Activated T-cell treated with anti-CD3 and anti-CD28 coated beads for 4 hours (primary cell): ENCODE data around the gene RAB11FIP4.

Experiments
- DNase-seq: peaks from one replicate; pipeline ENCODE4 v3.0.0-alpha.2; 2020

The RAB11FIP4 gene

DNA sequence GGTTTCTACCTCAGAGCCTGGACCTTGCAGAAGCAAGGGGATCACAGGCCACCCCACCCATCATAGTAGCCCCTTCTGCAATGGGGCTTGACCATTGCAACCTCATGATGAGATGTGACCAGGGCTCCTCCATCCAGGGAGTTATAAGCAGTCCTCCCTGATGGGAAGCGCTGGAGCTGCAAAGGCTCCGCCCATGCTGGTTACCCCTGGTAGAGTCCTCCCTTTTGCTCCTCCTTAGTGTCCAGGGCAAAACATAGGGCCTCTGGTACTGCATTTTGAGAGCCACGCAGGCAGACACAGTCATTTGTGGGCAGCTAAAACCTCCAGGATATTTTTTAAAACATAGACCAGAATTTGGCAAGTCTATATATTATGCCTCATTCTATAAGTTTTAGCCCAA lies 161.1 kb downstream of the RAB11FIP4 start:
- DNase-seq, result no peak

- no peak for DNase-seq
Observed at GRCh38 chr17:31553506-31553905, 162.0 kb downstream of the RAB11FIP4 start.

- no peak for DNase-seq
Observed at GRCh38 chr17:31554930-31555329, 163.5 kb downstream of the RAB11FIP4 start.

- DNase-seq, result no peak
Observed at GRCh38 chr17:31556969-31557645, 165.6 kb downstream of the RAB11FIP4 start.

DNA sequence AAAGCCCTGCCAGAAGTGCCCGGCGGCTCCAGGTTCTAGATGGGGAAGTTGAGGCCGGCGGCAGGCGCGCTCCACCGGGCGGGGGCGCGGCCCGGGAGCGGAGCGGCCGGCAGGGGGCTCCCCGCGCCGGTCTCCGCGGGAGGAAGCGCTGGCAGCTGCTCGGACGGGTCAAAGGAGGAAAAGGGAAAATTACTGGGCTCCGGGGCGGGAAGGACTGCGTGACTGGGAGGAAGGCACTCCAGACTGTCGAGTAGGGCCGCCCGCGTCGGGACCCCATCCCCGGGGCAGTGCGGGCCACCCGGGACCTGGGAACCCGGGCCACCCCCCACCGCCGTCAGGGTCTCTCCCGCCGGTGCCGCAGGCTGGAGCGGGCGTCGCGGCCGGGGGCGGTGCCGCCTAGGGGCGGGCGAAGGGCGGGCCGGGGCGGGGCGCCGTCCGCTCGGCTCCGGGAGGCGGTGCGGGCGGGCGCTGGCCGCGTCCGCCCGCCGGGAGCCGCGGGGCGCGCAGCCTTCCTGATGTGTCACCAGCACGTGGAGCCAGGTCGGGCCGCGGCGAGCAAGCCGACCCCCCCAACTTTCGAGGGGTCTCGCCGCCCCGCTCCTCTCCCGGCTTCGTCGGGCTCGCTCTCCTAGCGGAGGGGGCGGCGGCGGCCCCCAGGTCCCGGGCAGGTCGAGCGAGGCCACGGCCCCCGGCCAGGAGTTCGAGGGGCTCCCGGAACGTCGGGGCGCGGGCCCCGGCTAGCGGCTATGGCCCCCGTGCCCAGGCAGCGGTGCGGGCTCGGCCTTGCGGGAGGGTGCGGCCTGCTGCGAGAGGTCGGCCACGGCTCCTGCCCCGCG lies 167.5 kb downstream of the RAB11FIP4 start:
- peak; percentile 47 for DNase-seq

- no peak for DNase-seq
Observed at GRCh38 chr17:31559584-31560501, 168.4 kb downstream of the RAB11FIP4 start.

- DNase-seq, result no peak
Observed at GRCh38 chr17:31560616-31561235, 169.3 kb downstream of the RAB11FIP4 start.

DNA sequence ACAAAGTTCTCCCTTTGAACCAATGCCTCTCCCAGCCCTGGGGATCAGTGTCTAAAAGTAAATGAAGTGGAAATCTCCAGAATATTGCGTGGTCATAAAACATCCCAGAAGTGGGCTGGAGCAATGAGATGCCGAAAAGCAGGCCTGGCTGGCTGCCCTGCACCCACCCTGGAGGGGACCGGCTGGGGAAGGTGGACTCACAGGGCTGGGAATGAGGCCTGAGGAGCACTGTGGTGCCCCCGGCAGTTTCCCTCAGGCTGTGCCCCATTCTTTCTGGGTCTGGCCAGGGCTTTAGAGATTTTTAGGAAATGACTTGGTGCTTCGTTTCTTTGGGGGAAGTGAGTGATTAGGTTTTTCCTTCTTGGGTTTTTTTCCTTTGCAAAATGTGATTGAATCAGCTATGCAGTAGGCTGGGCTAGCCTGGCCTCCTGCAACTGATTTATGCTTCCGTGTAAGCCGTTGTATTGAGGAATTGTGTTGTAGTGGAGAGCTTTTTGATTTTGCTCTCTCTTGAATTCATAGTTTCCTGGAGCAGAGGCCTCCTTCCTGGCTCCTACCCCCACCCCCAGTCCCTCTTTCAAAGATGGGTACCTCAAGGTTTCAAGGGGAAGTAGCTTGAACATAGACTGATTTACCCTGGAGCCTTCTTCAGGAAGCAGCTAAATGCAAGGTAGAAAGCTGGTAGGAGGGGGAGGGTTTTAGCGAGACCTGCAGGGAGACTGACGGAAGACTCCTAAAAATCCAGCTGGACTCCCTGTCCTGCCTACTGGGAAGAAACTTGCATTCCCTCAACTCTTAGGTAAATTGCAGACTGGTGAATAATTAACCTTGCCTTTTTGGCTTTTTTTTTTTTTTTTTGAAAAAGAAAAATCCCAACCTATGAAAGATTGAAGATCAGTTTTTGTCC lies 170.2 kb downstream of the RAB11FIP4 start:
- DNase-seq, result no peak

DNA sequence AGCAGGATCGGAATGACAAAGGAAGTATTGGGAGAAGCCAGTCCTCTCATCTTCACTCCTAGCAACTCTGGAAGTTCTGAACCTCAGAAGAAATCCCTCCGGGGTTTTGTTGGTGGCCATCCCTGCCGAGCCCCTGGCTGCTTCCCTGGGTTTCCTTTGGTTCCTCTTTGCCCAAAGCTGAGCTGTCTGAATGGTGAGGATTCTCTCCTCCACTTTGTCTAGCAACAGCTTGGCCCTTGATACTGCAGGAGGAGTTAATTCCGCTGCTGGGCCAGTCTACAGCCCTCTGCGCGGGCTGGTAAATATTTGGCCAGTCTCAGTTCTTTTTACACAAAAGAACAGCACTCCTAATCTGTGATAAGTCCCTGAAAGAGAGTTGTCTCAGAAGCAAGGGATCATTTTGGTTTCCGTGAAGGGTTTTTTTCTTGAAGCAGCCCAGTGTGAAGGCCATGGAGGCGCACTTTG lies 170.9 kb downstream of the RAB11FIP4 start:
- DNase-seq, result no peak

- no peak for DNase-seq
Observed at GRCh38 chr17:31564291-31564690, 172.8 kb downstream of the RAB11FIP4 start.

DNA sequence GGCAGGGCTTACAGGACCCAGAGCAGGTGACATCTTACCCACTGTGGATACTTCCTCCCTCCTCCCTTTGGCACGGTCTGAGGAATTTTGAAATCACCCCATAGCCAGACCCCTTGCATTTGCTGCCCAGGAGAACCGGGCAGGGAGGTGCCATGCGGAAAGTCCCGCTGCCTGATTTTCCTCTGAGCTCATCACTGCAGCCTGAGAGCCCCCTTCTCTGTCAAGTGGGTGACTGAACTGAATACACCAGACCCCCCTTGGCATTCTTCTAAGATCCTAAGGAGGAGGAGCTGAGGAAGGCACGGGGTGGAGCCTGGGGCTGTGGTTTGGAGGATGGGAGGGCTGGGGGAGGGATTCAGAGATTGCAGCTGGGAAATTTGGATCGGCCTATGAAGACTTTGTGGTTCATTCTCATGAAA lies 173.4 kb downstream of the RAB11FIP4 start:
- DNase-seq, result no peak

- DNase-seq, result no peak
Observed at GRCh38 chr17:31565652-31566051, 174.2 kb downstream of the RAB11FIP4 start.

GRCh38 chr17:31566247-31566991 lies 174.9 kb downstream of the RAB11FIP4 start:
- no peak for DNase-seq

DNA sequence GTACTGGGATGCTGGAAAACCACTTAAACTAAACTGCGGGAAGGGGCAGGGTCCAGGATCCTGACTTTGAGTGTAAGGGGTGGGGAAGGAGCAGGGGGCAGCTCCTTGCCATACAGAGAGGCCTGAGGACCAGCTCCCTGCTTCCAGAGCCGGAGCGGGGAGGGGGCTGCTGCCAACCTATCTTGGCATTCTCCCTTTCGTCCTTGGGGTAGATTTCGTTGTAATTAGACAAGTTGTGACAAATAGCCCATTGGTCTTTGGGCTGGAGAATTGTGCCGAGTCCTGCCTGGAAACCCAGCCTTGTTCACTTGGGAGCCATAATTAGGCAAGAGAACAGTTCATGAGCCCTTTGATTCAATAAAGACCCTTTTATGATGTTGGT lies 175.5 kb downstream of the RAB11FIP4 start:
- DNase-seq, result no peak

GRCh38 chr17:31568121-31568520 lies 176.6 kb downstream of the RAB11FIP4 start:
- DNase-seq, result no peak

DNA sequence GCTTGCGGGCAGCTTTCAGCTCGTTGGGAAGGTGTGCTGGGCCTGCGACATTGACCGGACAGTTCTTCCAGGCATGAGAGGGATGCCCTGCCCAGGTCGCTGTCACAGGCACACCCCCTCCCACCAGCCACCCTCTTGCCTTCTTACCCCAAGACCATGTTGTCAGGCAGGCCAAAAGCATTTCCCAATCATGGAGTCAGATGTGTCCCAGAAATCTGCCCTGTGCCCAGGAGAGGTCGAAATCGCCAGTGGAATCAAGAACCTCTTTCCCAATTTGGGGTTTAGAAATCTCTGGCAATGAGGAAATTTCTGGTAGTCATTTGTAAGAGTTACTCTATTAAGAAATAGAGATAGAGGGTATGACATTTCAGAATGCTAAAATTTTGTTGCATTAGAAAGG lies 177.1 kb downstream of the RAB11FIP4 start:
- no peak for DNase-seq

- no peak for DNase-seq
Observed at GRCh38 chr17:31570231-31570630, 178.8 kb downstream of the RAB11FIP4 start.

DNA sequence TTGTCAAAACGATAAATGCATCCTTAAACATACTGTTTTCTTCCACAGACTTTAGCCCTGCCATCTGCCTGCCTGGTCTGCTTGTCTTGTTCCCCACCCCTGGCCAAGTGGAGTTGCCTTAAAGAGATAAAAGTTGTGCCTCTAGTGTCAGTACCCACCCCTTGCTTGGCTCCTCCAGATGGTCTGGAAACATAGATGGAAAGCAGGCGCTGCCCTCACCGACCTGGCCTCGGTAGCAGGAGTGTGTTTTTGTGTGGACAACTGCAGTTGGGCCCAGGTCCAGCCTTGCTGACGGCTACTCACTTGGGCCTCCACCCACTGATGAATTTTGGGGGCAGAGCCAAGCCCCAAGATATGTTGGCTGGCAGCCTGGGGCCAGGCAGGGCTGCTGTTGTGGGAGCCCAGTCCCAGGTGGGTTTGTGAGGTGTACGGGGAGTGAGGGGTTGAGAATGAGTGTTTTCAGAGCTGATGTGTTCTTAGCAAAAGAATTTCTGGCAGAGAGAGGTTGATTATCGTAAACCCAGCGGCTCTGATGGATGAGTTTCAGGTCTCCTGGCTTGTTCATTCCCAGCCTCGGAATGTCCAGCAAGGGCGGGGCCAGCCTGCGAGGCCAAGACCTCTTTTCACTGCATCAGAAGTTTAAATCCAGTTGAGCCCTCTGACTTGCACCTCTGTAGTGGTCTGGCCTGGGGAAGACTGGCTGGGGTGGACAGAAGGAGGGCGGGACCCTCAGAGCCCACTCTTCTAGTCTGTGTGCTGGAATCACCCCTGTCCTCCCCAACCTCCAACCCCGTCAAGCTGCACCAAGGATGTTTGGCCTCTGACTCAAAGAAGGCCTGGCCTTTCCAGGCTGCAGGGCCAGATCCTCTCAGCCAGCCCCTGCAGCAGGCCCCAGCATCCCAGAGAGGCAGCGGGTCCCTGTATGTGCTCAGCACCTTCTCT lies 179.7 kb downstream of the RAB11FIP4 start:
- no peak for DNase-seq

DNA sequence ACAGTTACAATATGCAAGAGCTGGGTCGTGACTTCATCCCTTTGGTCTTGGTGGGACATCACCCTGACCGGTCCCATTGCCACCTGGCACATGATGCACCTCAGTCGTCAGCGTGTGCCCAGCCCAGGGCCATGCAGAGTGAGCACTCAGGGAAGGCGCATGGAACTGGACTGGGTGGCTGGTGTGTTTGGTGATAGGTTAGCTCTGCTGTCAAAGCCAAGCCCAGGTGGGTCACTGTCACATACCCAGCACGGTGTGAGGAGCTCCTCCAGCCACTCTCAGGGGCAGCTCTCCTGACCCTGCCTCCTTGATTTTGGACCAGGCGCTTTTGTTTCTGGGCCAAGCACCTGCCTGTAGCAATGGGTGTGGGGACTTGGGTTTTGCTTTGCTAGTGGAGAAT lies 180.9 kb downstream of the RAB11FIP4 start:
- DNase-seq, result no peak

GRCh38 chr17:31573047-31573446 lies 181.6 kb downstream of the RAB11FIP4 start:
- DNase-seq, result no peak
